Choroid plexus epithelial cell (primary cell): ENCODE results near the gene HRH2.

ENCODE experiments used
- DNase-seq: peaks from one replicate; pipeline ENCODE4 v3.0.0-alpha.2; 2010; ENCODE audit warnings: low read depth
- H3K4me3 ChIP-seq: 2 replicates; pipeline ENCODE4 v1.5.1; 2011; ENCODE audit warnings: low read depth, mild to moderate bottlenecking, control low read depth, low read length, moderate library complexity
- CTCF ChIP-seq: conservative IDR thresholded peaks from 2 replicates; pipeline ENCODE4 v1.5.1; 2011; ENCODE audit warnings: low read depth, mild to moderate bottlenecking, control low read depth, inconsistent platforms, low read length, moderate library complexity

The HRH2 gene

GRCh38 chr5:175682664-175683063 is 24.8 kb downstream of the HRH2 start:
- no peak for TF ChIP-seq CTCF
- no peak overlapping the region for H3K4me3 ChIP-seq
- DNase-seq = no peak

GRCh38 chr5:175683231-175683630 is 25.4 kb downstream of the HRH2 start:
- H3K4me3 ChIP-seq = no peak overlapping the region
- no peak for TF ChIP-seq CTCF
- DNase-seq = no peak

- no peak for DNase-seq
- TF ChIP-seq CTCF = no peak
- H3K4me3 ChIP-seq = no peak overlapping the region
Observed at GRCh38 chr5:175683921-175684320, 26.1 kb downstream of the HRH2 start.

- no peak overlapping the region for H3K4me3 ChIP-seq
- DNase-seq = no peak
- no peak for TF ChIP-seq CTCF
Observed at GRCh38 chr5:175684931-175685330, 27.1 kb downstream of the HRH2 start.

- TF ChIP-seq CTCF = no peak
- no peak overlapping the region for H3K4me3 ChIP-seq
- DNase-seq = no peak
Observed at GRCh38 chr5:175685701-175686350, 28.0 kb downstream of the HRH2 start.

GRCh38 chr5:175686396-175686795 is 28.5 kb downstream of the HRH2 start:
- TF ChIP-seq CTCF = no peak
- DNase-seq = no peak
- H3K4me3 ChIP-seq = no peak overlapping the region

- H3K4me3 ChIP-seq = no peak overlapping the region
Observed at GRCh38 chr5:175686826-175687225, 29.0 kb downstream of the HRH2 start.

More at GRCh38 chr5:175686826-175687225, 29.0 kb downstream of the HRH2 start:
- TF ChIP-seq CTCF = no peak
- DNase-seq = no peak
